OCI-LY1 (cell line): Measurements from ENCODE around the gene ZNF654.

ENCODE experiments used
- EZH2 ChIP-seq: fragments of 200-600 bp; sonication (generic), shearing (Covaris generic); IDR thresholded peaks from 2 replicates; pipeline ENCODE4 v1.8.0; 2017; ENCODE audit warnings: borderline replicate concordance, mixed run types, mild to moderate bottlenecking, antibody characterized with exemption, low read length, moderate library complexity, mixed read lengths
- TF ChIP-seq, protein P1 (sequence below): fragments of 200-600 bp; sonication (generic), shearing (Covaris generic); IDR thresholded peaks from 2 replicates; pipeline ENCODE4 v1.5.1; 2017; ENCODE audit warnings: mild to moderate bottlenecking, antibody characterized with exemption, low read length, moderate library complexity, mixed read lengths

DNA sequence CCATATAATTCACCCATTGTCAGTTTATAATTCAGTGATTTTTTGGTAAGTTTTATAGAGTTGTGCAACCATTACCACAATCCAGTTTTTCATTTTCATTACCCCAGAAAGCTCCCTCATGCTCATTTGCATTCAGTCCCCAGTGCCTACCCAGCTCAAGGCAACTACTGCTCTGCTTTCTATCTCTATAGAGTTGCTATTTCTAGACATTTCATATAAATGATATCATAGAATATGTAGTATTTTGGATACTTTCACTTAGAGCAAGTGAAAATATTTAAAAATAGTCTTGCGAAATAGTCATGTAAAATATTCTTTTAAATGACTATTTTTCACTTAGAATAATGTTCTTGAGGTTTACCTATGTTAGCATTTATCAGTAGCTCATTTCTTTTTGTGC is 42.1 kb downstream of the ZNF654 start:
- TF ChIP-seq, protein P1, sequence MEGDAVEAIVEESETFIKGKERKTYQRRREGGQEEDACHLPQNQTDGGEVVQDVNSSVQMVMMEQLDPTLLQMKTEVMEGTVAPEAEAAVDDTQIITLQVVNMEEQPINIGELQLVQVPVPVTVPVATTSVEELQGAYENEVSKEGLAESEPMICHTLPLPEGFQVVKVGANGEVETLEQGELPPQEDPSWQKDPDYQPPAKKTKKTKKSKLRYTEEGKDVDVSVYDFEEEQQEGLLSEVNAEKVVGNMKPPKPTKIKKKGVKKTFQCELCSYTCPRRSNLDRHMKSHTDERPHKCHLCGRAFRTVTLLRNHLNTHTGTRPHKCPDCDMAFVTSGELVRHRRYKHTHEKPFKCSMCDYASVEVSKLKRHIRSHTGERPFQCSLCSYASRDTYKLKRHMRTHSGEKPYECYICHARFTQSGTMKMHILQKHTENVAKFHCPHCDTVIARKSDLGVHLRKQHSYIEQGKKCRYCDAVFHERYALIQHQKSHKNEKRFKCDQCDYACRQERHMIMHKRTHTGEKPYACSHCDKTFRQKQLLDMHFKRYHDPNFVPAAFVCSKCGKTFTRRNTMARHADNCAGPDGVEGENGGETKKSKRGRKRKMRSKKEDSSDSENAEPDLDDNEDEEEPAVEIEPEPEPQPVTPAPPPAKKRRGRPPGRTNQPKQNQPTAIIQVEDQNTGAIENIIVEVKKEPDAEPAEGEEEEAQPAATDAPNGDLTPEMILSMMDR = no peak
- no peak for TF ChIP-seq EZH2
